H1 (cell line): ENCODE results near the gene HMCN1. TPM values are rescaled to one million over a fixed set of nuclear protein-coding genes. Genes with fewer than 3 reads are reported as not detected.

Experiments used
- CTCF ChIA-PET: fragments of 300-600 bp; sonication (Branson Sonifier 250); formaldehyde crosslinking; loops from one replicate; lab custom pipeline; 2021; ENCODE audit not compliant: partially characterized antibody; lab: Charles Lee
- POLR2A ChIA-PET: fragments of 300-600 bp; sonication (Branson Sonifier 250); formaldehyde crosslinking; loops from one replicate; lab custom pipeline; 2021; ENCODE audit warnings: inconsistent platforms; ENCODE audit not compliant: partially characterized antibody; lab: Charles Lee
- DNase-seq, 2 experiments: peaks; one replicate each; pipeline versions ENCODE4 v3.0.0 to v3.0.0-alpha.2; 2010 to 2022; ENCODE audit warnings: low spot score in 2 of 2, low read depth in 1 of 2, mixed read lengths in 1 of 2
- FAIRE-seq: peaks from 2 replicates; lab custom pipeline; 2011; peaks lifted over from hg19 to GRCh38; lab: Jason Lieb, UNC
- H2AFZ ChIP-seq: 2 replicates; pipeline ENCODE4 v1.8.1; 2012; ENCODE audit warnings: low read length, inconsistent platforms
- H2AK5ac ChIP-seq: 2 replicates; pipeline ENCODE4 v1.6.1; 2013; ENCODE audit warnings: low read depth, low read length
- H2BK120ac ChIP-seq: replicated peaks from 2 replicates; pipeline ENCODE3; 2013; ENCODE audit warnings: low read depth, low read length, inconsistent platforms
- H2BK12ac ChIP-seq: 2 replicates; pipeline ENCODE4 v1.6.1; 2013; ENCODE audit warnings: low read depth, low read length
- H2BK15ac ChIP-seq: 2 replicates; pipeline ENCODE4 v1.6.1; 2013; ENCODE audit warnings: low read length
- H2BK20ac ChIP-seq: 2 replicates; pipeline ENCODE4 v1.6.1; 2013; ENCODE audit warnings: low read length
- H2BK5ac ChIP-seq: 2 replicates; pipeline ENCODE4 v1.6.1; 2013; ENCODE audit warnings: low read depth, low read length
- H3K14ac ChIP-seq: 2 replicates; pipeline ENCODE4 v1.6.1; 2013; ENCODE audit warnings: inconsistent platforms; ENCODE audit not compliant: insufficient read length
- H3K18ac ChIP-seq: 2 replicates; pipeline ENCODE4 v1.6.1; 2013; ENCODE audit warnings: low read length; ENCODE audit errors: extremely low read depth
- H3K23ac ChIP-seq: 2 replicates; pipeline ENCODE4 v1.6.1; 2013; ENCODE audit warnings: inconsistent platforms; ENCODE audit not compliant: insufficient read length
- H3K23me2 ChIP-seq: 2 replicates; pipeline ENCODE4 v1.6.1; 2013; ENCODE audit warnings: low read depth, low read length
- H3K27ac ChIP-seq: 2 replicates; pipeline ENCODE4 v1.6.1; 2011; ENCODE audit warnings: low read depth, low read length, inconsistent platforms
- H3K27me3 ChIP-seq, 4 experiments: replicated peaks in 1 of 4; 1 replicate in 1 of 4; 2 replicates in 3 of 4; pipeline versions ENCODE4 v1.6.1 to v1.8.1; 2011 to 2013; ENCODE audit warnings: low read length in 3 of 4, mild to moderate bottlenecking in 3 of 4, inconsistent platforms in 2 of 4, mixed read lengths in 2 of 4, moderate library complexity in 1 of 4; ENCODE audit not compliant: control insufficient read depth in 3 of 4, insufficient read depth in 3 of 4; ENCODE audit errors: extremely low read depth in 1 of 4
- H3K36me3 ChIP-seq, 4 experiments: 2 replicates each; pipeline versions ENCODE4 v1.6.1 to v1.8.1; 2011 to 2013; ENCODE audit warnings: mild to moderate bottlenecking in 4 of 4, low read length in 3 of 4, moderate library complexity in 2 of 4, control low read depth in 1 of 4, inconsistent platforms in 1 of 4; ENCODE audit not compliant: insufficient read depth in 4 of 4, control insufficient read depth in 2 of 4
- H3K4ac ChIP-seq: replicated peaks from 2 replicates; pipeline ENCODE3; 2013; ENCODE audit warnings: low read length, low read depth, mixed read lengths, inconsistent platforms; ENCODE audit not compliant: insufficient read length
- H3K4me1 ChIP-seq, 4 experiments: replicated peaks in 1 of 4; 1 replicate in 1 of 4; 2 replicates in 3 of 4; pipeline versions ENCODE4 v1.6.1 to v1.8.1; 2011 to 2013; ENCODE audit warnings: low read length in 3 of 4, inconsistent platforms in 2 of 4, mixed read lengths in 1 of 4; ENCODE audit not compliant: insufficient read depth in 4 of 4, control insufficient read depth in 3 of 4
- H3K4me2 ChIP-seq, 2 experiments: 2 replicates each; pipeline versions ENCODE4 v1.6.1 to v1.8.1; 2011 to 2013; ENCODE audit warnings: low read depth in 2 of 2, low read length in 2 of 2, control low read depth in 1 of 2, inconsistent platforms in 1 of 2, mild to moderate bottlenecking in 1 of 2; ENCODE audit not compliant: insufficient read depth in 1 of 2
- H3K4me3 ChIP-seq, 4 experiments: fragments of 200-600, 300-600 bp in 1 of 4; sonication (generic), shearing (Covaris generic), sonication (Bioruptor Twin) in 1 of 4; 2 replicates each; pipeline versions ENCODE4 v1.5.1 to v1.8.1; 2011 to 2016; ENCODE audit warnings: low read length in 4 of 4, low read depth in 3 of 4, control low read depth in 2 of 4, inconsistent platforms in 2 of 4, mild to moderate bottlenecking in 2 of 4, mixed read lengths in 1 of 4, moderate library complexity in 1 of 4; ENCODE audit not compliant: insufficient read depth in 2 of 4; ENCODE audit errors: extremely low read depth in 1 of 4
- H3K56ac ChIP-seq: replicated peaks from 2 replicates; pipeline ENCODE3; 2013; ENCODE audit warnings: low read depth, mild to moderate bottlenecking, mixed read lengths, low read length, inconsistent platforms; ENCODE audit not compliant: insufficient read length
- H3K79me1 ChIP-seq: 2 replicates; pipeline ENCODE4 v1.6.1; 2013; ENCODE audit warnings: low read depth, low read length, control low read depth
- H3K79me2 ChIP-seq, 2 experiments: 2 replicates each; pipeline versions ENCODE4 v1.6.1 to v1.8.1; 2012 to 2013; ENCODE audit warnings: low read length in 2 of 2, mild to moderate bottlenecking in 2 of 2, inconsistent platforms in 1 of 2; ENCODE audit not compliant: insufficient read depth in 2 of 2, control insufficient read depth in 1 of 2
- H3K9ac ChIP-seq, 4 experiments: replicated peaks in 1 of 4; 1 replicate in 1 of 4; 2 replicates in 3 of 4; pipeline versions ENCODE4 v1.6.1 to v1.8.1; 2011 to 2013; ENCODE audit warnings: low read depth in 3 of 4, low read length in 3 of 4, control low read depth in 2 of 4, mild to moderate bottlenecking in 2 of 4, moderate library complexity in 2 of 4, inconsistent platforms in 1 of 4; ENCODE audit errors: extremely low read depth in 1 of 4
- H3K9me3 ChIP-seq, 2 experiments: 2 replicates each; pipeline versions ENCODE4 v1.6.1 to v1.8.1; 2012 to 2013; ENCODE audit warnings: mild to moderate bottlenecking in 2 of 2, moderate library complexity in 2 of 2, control low read depth in 1 of 2, inconsistent platforms in 1 of 2, low read depth in 1 of 2, low read length in 1 of 2, mixed read lengths in 1 of 2; ENCODE audit not compliant: insufficient read depth in 2 of 2
- H4K20me1 ChIP-seq, 2 experiments: replicated peaks in 1 of 2; 2 replicates each; pipeline versions ENCODE3 to v1.8.1; 2011 to 2013; ENCODE audit warnings: inconsistent platforms in 2 of 2, low read length in 2 of 2, mild to moderate bottlenecking in 1 of 2; ENCODE audit not compliant: insufficient read depth in 2 of 2, control insufficient read depth in 1 of 2
- H4K5ac ChIP-seq: 2 replicates; pipeline ENCODE4 v1.6.1; 2013; ENCODE audit warnings: low read length, low read depth, mixed read lengths, inconsistent platforms; ENCODE audit not compliant: insufficient read length
- H4K8ac ChIP-seq: 2 replicates; pipeline ENCODE4 v1.8.0; 2013; ENCODE audit warnings: mild to moderate bottlenecking, moderate library complexity, low read length, inconsistent platforms; ENCODE audit not compliant: insufficient read depth; ENCODE audit errors: extremely low read depth
- H4K91ac ChIP-seq: replicated peaks from 2 replicates; pipeline ENCODE3; 2013; ENCODE audit warnings: low read length, mixed read lengths, inconsistent platforms; ENCODE audit not compliant: insufficient read length
- CBX8 ChIP-seq: fragments of 300-800, 300-1000 bp; sonication (generic); IDR thresholded peaks from 2 replicates; pipeline ENCODE4 v1.7.1; 2016; ENCODE audit warnings: low read depth, low read length, borderline replicate concordance
- polyA plus RNA-seq, 7 experiments: library from polyadenylated mRNA; depleted of rRNA in 3 of 7; stranded (reverse) in 5 of 7; unstranded in 2 of 7; fragments of >200 nt in 5 of 7; fragments of 200-250 nt in 2 of 7; gene quantifications; 1 replicate in 5 of 7; 2 replicates in 1 of 7; 4 replicates in 1 of 7; pipeline versions ENCODE4 v1.2.1 to v1.2.3, GENCODE V29; 2011 to 2013; ENCODE audit warnings: missing spikeins in 2 of 7, mixed read lengths in 2 of 7
- total RNA-seq: library from RNA; stranded (reverse); fragmentation: NEBNext Ultra II Directional; extraction: Animal tissue kit (Norgen Biotek cat#: 25700); gene quantifications from 2 replicates; pipeline ENCODE4 v1.2.1, GENCODE V29; 2021

HMCN1 gene
- total and polyA plus RNA-seq, 2 of the 8 experiments (the other 6 are each of a cell fraction or from before 2014, with no cell fraction given): 13.8 to 14.6 TPM

GRCh38 chr1:186215636-186216035 lies 481.4 kb downstream of the HMCN1 start:
- DNase-seq: no peak
- TF ChIP-seq CBX8: no peak

More at GRCh38 chr1:186215636-186216035, 481.4 kb downstream of the HMCN1 start:
- ChIA-PET CTCF (interaction anchor here (1.0 to 2.2 kb wide), 5 partner anchors 14 to 495 kb away, joined by 3 to 13 read pairs (median 3); no protein-coding TSS in a partner anchor), POLR2A (no interaction called here)
- Histone ChIP-seq H4K20me1 (no peaks in the 10 kb centered on the region), H2BK15ac (no peak overlapping the region), H3K4me1 (no peaks in the 10 kb centered on the region), H3K4ac (no peak overlapping the region), H4K8ac (no peak overlapping the region), H3K56ac (no peak overlapping the region), H3K14ac (no peak overlapping the region), H2BK120ac (no peak overlapping the region), H3K4me3 (no peak overlapping the region), H3K23ac (no peak overlapping the region), H3K36me3 (no peaks in the 10 kb centered on the region), H3K79me2 (no peaks in the 10 kb centered on the region), H2BK5ac (no peak overlapping the region), H2BK12ac (no peak overlapping the region), H3K23me2 (no peaks in the 10 kb centered on the region), H3K9me3 (no peaks in the 10 kb centered on the region), H3K18ac (no peak overlapping the region), H3K9ac (no peak overlapping the region), H3K27me3 (no peaks in the 10 kb centered on the region), H2AK5ac (no peak overlapping the region), H3K79me1 (no peaks in the 10 kb centered on the region), H3K27ac (no peak overlapping the region), H4K91ac (no peak overlapping the region), H2BK20ac (no peak overlapping the region), H3K4me2 (no peak overlapping the region), H4K5ac (no peak overlapping the region), H2AFZ (no peak overlapping the region)
- FAIRE-seq: no peak
